IPS DF 19.7 (cell line): ENCODE results near the gene MCTP1.

ENCODE experiments used
- DNase-seq: peaks from one replicate; pipeline ENCODE4 v3.0.0-alpha.2; 2013; ENCODE audit warnings: low read depth, low spot score

Gene MCTP1

GRCh38 chr5:94820488-94820887 lies 464.4 kb downstream of the MCTP1 start:
- DNase-seq: no peak

- DNase-seq: no peak
Measured at GRCh38 chr5:94818904-94819303, 466.0 kb downstream of the MCTP1 start.

- no peak for DNase-seq
Measured at GRCh38 chr5:94815313-94816039, 469.4 kb downstream of the MCTP1 start.

GRCh38 chr5:94812232-94812631 lies 472.7 kb downstream of the MCTP1 start:
- no peak for DNase-seq

GRCh38 chr5:94811331-94811730 lies 473.6 kb downstream of the MCTP1 start:
- no peak for DNase-seq

GRCh38 chr5:94810877-94811276 lies 474.0 kb downstream of the MCTP1 start:
- no peak for DNase-seq

GRCh38 chr5:94810281-94810680 lies 474.6 kb downstream of the MCTP1 start:
- DNase-seq: no peak

- DNase-seq: no peak
Measured at GRCh38 chr5:94808497-94808896, 476.4 kb downstream of the MCTP1 start.

GRCh38 chr5:94807985-94808384 lies 476.9 kb downstream of the MCTP1 start:
- no peak for DNase-seq

GRCh38 chr5:94802450-94802849 lies 482.4 kb downstream of the MCTP1 start:
- DNase-seq: no peak

- no peak for DNase-seq
Measured at GRCh38 chr5:94796586-94796985, 488.3 kb downstream of the MCTP1 start.

GRCh38 chr5:94793816-94794198 lies 491.1 kb downstream of the MCTP1 start:
- DNase-seq: no peak

- no peak for DNase-seq
Measured at GRCh38 chr5:94793113-94793815, 491.6 kb downstream of the MCTP1 start.

- no peak for DNase-seq
Measured at GRCh38 chr5:94791829-94792228, 493.1 kb downstream of the MCTP1 start.

- DNase-seq: no peak
Measured at GRCh38 chr5:94788527-94788926, 496.4 kb downstream of the MCTP1 start.

- DNase-seq: no peak
Measured at GRCh38 chr5:94784536-94785505, 500.1 kb downstream of the MCTP1 start.

- DNase-seq: no peak
Measured at GRCh38 chr5:94782383-94782782, 502.5 kb downstream of the MCTP1 start.

GRCh38 chr5:94779684-94780083 lies 505.2 kb downstream of the MCTP1 start:
- DNase-seq: no peak

GRCh38 chr5:94778732-94779131 lies 506.2 kb downstream of the MCTP1 start:
- no peak for DNase-seq

GRCh38 chr5:94778299-94778698 lies 506.6 kb downstream of the MCTP1 start:
- DNase-seq: no peak

- DNase-seq: no peak
Measured at GRCh38 chr5:94777056-94777880, 507.6 kb downstream of the MCTP1 start.
